HL-60/S4 (cell line): ENCODE measurements around the gene PPFIBP1.
"Not testable (repeated sequence)": the region's sequence is repeated elsewhere in the genome, so short reads cannot be mapped to it uniquely, and the experiment has no call there.

Experiments used
- in situ Hi-C: fragments of 300-500 bp; cut with MboI; formaldehyde crosslinking; loops from 2 replicates; pipeline ENCODE4 v1.14.3; 2022; ENCODE audit warnings: low sequenced_read_pairs

PPFIBP1 gene

DNA sequence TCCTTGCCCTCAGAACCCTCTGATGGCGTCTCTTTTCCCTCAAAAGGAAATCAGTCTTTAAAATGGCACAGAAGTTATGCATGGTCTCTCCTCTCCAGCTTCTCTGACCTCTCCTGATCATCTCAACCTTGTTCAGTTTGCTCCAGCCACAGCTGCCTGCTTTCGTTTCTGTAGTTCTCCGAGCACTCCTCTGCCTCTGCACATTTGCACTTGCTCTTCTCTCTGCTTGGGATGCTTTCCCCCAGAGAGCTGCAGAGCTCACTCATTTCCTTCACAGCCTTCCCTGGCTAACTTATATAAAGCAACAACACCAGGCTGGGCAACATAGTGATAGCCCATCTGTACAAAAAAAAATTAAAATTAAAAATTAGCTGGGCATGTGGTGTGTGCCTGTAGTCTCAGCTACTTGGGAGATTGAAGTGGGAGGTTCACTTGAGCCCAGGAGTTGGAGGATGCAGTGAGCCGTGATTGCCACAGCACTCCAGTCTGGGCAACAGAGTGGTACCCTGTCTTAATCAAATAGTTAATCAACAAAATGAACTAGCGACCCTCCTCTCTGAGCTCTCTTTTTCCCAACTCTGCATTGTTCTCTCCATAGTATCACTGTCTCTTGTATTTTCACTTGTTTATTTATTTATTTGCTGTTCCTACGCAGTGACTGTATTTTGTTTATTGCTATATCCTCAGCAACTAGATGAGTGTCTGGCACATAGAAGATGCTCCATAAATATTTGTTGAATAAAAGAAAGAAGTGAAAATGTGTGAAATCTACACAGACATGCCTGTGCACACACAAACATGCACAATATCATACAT lies 37.7 kb downstream of the PPFIBP1 start:
- in situ Hi-C loops = no loop called here

DNA sequence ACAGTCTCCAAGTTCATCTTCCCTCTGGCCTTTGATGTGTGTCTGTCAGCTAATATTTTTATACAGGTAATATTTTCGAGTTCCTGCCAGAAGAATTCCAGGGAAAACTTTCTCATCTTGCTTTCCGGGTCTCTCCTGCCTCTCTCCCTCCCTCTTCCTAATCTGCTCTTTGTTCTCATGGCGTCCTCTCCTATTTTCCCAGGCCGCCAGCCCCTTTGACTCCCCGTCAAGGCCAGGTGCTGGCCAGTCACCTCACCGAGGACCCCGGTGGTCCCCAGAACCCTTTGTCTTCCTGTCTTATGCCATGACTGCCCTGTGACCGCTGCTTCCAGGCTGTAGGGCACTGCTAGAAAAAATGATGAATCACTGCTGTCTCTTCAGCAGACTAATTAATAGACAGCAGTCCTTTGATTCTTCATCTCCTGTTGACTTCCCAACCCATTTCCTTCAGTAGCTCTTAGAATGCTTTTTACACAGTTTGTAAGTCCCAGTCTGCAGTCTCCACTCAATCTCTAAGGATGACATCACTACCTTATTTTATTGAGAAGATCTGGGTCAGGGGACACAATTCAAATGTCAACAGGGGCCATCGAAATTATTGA lies 40.7 kb downstream of the PPFIBP1 start:
- in situ Hi-C loops = no loop called here

DNA sequence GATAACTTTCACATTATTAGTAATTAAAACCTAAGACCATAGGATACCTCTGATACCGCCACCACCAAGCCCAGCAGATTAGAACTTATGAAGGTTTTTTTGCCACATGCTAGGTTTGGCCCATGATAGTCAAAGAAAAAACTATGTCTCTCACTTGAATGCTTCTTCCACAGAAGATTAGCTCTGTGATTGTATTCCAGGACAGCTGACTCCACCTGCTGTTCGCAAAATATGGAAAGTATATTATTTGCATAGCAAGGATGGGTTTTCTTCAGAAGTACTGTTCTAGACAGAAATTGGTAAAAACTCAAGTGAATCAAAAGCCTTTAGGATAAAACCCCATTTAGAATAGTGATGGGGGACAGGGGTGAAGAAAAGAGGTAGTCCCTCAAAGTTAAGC lies 42.2 kb downstream of the PPFIBP1 start:
- in situ Hi-C loops = no loop called here

DNA sequence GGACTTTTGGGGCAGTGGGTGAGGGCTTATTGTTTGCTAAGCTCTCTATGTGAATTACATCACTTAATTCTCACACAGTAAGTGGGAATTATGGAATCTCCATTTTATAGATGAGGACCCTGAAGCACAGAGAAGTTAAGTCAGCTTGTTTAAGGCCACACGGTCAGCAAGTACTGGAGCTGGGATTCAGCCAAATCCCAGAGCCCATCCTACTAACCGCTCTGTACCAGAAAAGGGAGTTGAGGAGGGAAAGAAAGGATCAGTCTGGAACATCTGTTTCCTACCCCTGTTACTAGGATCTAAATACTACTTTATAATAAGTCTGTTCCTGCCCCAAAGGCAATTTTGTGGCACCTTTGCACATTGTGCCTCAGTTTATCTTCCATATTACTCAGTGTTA lies 42.6 kb downstream of the PPFIBP1 start:
- in situ Hi-C loops = no loop called here

DNA sequence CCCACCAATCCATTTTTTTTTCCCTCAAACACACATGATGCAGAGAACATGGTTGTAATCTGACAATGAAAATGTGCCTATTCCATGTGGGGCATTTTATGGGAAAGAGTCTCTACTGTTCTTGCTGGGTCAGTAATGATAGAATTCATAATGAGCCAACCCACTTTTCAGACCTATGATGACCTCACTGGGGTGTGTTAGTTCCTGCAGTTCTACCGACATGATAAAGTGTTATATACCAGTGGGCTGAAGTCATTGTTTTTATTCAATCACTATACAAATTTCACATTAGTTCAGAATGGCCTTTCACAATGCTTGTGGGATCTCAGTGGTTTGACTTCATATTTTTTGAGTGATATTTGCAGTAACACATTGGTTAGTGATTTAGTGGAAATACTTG lies 47.5 kb downstream of the PPFIBP1 start:
- in situ Hi-C loops = no loop called here

DNA sequence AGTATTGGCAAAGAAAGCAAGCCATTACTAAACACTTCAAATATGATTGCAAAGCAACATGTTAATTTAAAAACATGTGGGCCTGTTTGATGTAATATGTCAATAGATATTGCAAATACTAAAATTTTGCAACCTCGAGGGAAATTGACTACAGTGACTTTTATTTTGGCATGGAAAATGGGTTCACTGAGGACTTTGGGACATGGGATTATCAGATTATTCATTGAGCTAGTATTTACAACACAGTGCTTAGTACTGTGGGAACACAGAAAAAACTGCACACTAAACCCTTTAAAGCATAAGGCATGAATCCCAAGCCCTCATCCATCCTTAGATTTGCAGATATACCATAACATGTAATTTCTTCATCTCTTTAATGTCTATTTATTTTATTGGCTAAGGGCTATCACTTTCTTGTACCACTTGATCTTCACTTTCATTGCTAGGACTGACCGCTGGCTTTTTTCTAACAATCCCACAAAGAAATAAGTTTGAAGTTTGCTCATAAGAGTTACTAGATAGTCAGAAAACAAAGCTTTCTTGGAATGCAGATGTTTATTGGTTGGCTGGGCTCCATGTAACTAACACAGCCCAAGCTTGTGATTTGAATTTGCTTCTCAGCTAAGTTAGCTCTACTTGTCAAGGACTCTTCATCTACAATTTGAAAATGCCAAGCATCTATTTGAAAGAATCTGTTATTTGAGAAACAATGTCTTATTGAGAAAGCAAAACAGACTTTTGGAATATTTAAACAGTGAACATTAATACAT lies 48.7 kb downstream of the PPFIBP1 start:
- in situ Hi-C loops = no loop called here

DNA sequence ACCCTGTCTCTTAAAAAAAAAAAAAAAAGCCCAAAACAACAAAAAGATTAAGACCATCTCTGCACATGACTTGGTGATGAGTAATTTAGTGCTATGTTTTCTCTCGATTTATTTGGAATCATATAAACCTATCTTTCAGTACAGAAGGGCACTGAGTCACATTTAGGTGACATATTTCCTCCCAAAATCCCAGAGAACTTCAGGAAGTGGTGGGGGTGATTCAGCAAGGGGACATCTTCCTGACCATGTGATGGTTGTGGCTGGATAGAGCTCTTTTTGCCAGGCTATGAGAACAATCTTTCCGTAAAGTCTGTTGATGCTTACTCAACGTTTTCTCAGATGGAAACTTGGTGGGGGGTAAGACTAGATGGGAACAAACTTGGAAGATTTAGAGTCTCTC lies 50.0 kb downstream of the PPFIBP1 start:
- in situ Hi-C loops = no loop called here

DNA sequence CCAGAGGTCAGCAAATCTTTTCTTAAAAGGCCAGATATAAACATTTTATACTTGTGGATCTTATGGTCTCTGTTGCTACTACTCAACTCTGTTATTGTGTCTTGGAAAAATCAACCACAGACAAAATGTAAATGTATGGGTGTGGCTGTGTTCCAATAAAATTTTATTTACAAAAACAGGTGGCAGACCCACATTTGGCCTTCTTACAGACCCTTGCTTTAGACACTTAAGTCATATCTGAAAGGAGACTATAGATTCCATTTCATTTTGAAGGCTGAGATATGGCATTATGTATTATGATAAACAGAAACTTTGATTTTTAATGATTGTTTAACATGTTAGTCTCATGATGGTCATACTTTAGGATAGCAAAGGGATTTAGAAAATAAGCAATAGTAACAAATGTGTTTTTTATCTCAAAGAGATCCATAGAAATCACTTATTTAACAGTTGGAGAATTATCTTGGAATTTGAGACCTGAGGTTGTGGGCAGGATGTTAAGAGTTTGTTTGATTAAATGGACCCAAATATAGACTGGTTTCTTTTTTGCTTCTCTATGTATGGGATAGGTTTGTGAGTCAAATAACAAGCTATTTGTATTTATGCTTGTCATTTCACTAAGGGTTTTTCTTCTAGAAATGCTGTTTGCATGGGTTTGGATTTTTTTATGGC lies 51.2 kb downstream of the PPFIBP1 start:
- in situ Hi-C loops = no loop called here

DNA sequence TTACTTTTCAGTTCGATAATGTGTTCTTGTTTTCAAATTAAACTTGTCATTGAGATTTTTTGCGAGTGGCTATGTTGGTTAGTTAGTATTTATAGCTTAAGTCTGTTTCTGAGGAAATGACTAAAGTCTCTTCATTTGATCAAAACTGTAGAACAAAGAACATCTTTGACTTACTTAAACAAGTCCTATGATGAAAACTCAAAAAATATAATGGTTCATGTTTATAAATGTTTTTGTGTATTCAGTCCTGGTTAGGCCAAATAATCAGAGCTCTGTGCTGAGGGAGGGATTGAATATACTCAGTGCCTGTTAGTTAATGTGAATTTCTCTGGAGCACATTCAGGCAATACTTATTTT lies 51.7 kb downstream of the PPFIBP1 start:
- in situ Hi-C loops = no loop called here

DNA sequence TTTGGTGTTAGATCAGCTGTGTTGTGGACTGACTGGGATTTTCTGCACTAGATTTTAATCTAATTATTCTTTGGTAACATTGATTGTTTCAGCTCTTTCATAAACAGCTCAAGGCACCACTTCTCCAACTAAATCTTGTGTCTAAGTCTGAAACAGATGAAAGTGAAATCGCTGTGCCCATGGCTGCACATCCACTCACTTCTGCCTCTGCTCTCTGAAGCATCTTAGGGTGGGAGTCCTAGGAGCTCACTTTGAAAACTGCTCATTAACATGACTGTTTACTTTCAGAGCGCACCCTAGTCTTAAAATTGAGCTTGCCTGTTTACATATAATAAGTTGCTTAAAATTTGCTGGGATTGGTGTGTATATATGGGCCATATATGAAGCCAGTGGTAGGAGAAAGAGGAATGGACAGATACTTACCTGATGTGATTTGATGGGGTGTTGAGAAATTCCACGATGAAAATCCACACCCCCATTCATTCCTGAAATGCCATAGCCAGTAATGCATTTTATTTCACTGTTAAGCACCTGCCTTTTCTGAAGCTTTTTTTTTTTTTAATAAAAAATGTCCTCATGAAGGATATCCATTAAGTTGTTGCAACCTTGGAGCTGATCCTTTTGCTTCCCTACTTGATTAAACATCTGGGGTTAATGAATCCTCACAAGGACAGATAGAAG lies 52.8 kb downstream of the PPFIBP1 start:
- in situ Hi-C loops = no loop called here

DNA sequence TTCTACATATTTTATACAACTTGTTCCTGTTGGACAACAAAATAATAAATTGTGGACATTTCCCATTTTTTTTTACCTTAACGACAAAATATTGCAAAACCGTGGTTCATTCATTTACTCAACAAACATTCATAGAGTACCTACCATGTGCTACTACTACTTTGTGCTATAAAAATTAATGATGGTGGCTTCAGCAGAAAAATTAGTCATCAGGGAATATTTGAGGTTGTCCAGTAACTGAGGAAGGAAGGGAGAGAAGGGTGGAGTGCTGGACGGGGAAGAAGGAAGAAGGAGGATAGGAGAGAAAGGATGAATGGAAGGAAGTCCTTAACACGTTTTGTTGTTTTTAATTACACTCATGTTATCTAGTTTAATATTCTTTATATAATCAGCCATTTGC lies 53.7 kb downstream of the PPFIBP1 start:
- in situ Hi-C loops = no loop called here

DNA sequence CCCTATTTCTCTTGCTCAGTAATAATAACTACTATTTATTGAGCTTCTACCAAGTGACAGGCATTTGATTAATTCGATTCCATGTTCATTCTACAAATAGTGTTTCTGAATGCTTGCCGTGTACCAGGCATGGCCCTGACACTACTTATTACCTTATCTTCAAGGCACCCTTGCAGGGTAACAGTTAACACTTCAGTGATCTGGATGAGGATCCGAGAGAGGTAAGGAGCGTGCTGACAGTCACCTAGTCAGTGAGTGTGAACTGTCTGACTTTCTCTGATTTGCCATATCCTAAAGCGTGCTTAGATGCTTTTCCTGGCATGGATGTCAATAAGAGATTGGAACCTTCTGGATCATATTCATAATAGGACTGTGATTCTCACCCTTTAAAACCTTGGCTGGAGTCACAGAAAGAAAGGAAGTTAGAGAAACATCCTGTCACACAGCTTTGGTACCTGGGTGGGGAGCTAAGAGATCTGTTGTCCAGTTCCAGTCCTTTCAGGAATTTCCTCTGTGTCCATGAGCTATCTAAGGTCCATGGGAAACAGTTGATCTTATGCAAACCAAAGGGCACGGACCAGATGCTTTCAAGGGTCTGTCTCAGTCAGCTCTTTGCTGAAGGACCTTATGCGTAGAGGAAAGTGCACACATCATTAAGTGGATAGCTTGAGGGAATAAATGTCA lies 54.8 kb downstream of the PPFIBP1 start:
- in situ Hi-C loops = no loop called here

DNA sequence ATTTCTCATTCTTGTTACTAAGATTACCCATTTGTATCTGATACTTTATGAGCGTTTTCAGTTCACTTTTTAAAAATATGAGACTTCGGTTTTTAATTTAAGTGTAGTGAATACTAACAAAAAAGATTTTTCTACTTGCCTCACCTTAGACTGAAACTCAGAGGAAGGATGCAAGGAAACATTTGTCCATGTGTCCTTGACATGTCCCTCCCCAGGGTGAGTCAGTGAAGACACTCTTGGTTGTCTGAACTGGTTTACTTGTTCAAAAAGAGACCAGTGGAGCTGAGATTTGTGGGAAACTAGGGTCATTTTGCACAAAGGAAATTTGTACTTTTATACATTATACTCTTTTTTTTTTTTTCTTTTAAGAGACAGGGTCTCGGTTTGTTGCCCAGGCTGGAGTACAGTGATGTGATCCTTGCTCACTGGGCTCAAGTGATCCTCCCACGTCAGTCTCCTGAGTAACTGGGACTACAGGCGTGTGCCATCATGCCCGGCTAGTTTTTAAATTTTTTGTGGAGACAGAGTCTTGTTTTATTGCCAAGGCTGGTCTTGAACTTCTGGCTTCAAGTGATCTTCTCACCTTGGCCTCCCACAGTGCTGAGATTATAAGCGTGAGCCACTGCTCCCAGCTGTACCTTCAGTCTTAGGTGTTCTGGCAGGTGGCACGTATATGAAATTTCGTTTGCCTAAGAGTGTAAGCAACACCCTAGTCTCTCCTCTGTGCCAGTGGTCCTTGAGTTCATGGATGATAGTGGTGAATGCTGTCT lies 56.7 kb downstream of the PPFIBP1 start:
- in situ Hi-C loops = no loop called here

DNA sequence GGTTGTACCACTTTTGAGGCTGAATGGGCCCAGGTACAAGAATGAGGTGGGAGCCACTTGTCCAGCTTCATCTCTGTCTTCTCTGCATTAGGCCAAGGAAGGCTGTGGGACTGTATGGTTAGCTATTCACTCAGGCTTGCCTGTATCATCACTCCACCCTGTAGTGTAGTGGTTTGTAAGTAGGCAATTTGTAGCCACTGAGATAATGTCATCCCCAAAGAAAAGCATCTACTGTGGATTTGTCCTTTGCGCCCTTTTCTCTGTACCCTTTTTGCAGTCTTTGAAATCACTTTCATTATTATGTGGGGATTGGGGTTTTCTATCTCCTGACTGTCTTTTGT lies 57.3 kb downstream of the PPFIBP1 start:
- in situ Hi-C loops = not testable (repeated sequence)

DNA sequence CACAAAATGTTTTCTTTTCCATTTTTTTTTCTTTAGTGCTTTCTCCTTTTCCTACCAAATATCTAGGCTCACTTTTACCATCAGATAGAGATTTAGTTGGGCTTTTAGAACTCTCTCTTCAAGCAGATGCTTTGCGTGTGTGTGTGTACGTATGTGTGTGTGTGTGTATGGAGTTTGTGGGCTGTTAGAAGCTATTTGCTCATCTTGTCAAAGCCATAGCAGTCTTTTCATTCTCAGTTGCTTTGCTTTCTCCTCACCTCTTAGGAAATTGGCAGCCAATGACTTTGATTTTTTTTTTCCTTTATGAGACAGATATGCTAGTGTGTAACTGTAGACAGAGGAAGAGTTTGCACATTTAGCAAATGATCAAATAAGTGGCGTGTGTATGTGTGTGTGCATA lies 57.8 kb downstream of the PPFIBP1 start:
- in situ Hi-C loops = not testable (repeated sequence)

DNA sequence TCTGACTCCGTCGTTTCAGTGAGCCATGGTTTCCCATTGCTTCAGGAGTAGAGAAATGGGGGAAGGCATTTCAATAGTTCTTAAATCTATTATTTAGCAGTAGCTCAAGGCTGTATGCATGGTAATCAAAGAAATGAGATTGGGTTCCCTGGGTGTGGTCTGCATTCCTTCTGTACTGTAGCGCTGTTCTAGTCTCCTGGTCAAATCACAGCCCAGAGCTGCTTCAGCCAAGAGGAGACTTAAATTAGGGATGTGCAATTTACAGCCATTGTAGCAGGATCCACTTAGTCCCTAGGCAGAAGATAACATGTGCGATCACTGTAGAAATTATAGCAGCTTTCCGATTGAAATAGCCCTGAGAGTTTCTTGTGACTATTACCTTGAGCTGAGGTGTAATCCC lies 58.4 kb downstream of the PPFIBP1 start:
- in situ Hi-C loops = not testable (repeated sequence)

DNA sequence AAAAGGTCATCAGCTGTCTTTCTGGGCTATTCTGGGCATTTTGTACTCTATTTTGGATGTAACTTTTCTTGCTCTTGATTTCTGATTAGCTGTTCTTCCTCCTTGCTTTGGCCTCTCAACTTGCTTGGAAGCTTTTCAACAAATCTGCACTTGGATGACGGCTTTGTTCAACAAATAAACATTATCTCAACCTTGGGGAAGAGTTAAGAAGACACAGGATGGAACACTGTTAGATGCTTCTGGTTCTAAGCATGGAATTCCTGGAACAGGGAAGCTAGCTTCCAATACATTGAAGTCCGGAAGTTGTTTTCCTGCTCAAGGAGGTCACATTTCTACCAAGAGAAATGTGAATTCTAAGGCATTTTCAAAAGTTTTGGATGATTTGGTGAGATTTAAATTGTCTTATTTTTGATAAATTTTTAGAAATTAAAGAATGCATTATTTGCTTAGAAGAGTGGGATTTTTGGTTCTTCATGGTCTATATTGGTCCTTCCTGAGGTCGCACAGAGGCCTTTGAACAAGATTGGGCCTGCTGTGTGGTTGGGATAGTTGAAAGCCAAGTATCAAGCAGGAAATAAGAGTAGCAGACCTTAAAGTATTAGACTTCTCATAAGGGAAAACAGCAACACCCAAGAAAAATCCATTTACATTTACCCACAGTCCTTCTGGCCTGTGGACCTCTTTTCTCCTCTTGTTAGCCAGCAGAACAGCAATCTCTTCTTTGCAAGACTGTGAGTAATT lies 59.2 kb downstream of the PPFIBP1 start:
- in situ Hi-C loops = no loop called here

DNA sequence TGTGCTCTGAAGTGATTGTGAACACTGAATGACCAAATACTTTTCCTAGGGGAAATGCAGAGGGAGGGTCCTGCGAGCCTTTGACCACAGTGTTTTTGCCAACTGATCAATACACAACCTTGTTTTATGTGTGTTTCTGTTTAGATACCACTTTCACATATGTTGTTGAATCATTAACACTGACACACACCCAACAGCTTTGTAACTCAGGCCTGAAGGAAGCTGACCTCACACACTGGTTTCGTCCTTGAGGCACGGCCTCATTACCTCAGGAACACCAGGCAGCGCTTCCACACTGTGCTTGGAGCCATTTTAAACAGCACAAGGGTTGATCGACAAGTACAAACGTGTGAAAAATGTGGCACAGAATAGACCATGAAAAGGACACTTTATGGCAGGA lies 60.0 kb downstream of the PPFIBP1 start:
- in situ Hi-C loops = no loop called here

DNA sequence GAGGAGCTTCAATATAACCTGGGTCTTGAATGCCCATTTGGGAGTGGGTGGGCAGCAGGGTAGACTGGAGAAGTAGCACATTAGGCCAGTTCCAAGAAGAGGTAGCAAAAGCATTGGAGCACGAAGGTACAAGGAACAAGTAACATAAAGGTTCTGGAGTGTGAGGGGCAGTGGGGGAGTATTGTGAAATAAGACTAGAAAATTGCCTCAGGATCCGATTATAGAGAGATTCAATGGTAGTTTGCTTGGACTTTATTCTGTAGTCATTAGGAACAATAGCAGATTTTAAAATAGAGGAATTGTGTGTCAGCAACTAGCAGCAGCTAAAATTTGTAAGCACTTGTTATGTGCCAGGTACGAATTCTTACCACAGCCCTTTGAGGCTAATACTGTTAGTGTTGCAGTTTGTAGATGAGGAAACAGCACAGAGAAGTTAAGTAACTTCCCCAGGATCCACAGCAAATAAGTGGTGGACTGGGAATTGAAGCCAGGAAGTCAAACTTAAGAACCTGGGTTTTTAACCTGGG lies 61.8 kb downstream of the PPFIBP1 start:
- in situ Hi-C loops = no loop called here
